Colonic mucosa (tissue), 4 donors: ENCODE measurements around the gene IL17RA. TPM values are rescaled to one million over a fixed set of nuclear protein-coding genes. Genes with fewer than 3 reads are reported as not detected.

Experiments
- DNase-seq: peaks from one replicate; pipeline ENCODE4 v3.0.0-alpha.2; 2020
- H3K27ac ChIP-seq: fragments of 200-600 bp; one replicate; pipeline ENCODE4 v1.8.0; 2021
- H3K27me3 ChIP-seq: fragments of 200-600 bp; one replicate; pipeline ENCODE4 v1.8.0; 2021
- H3K36me3 ChIP-seq: fragments of 200-600 bp; one replicate; pipeline ENCODE4 v1.8.0; 2021
- H3K4me1 ChIP-seq: fragments of 200-600 bp; one replicate; pipeline ENCODE4 v1.8.0; 2021; ENCODE audit warnings: mild to moderate bottlenecking
- H3K4me3 ChIP-seq: fragments of 200-600 bp; one replicate; pipeline ENCODE4 v1.8.0; 2021
- H3K9ac ChIP-seq, 2 donors: one replicate each; pipeline ENCODE4 v1.7.0; 2013; ENCODE audit warnings: control low read depth in 2 of 2, low read depth in 2 of 2, low read length in 2 of 2
- H3K9me3 ChIP-seq: fragments of 200-600 bp; one replicate; pipeline ENCODE4 v1.8.0; 2021
- CTCF ChIP-seq: fragments of 200-600 bp; IDR thresholded peaks from one replicate; pipeline ENCODE4 v1.8.0; 2022; ENCODE audit warnings: antibody characterized with exemption, mild to moderate bottlenecking
- intact Hi-C: fragments of 100-400 bp; cut with DNase I; formaldehyde crosslinking; loops from one replicate; pipeline ENCODE4 v1.14.1; 2022
- total RNA-seq, 2 donors: library from RNA; stranded (reverse); fragmentation: NEBNext Ultra II Directional in 1 of 2; extraction: Animal tissue kit (Norgen Biotek cat#: 25700) in 1 of 2; gene quantifications; one replicate each; pipeline ENCODE4 v1.2.1, GENCODE V29; 2021
- donor health status: healthy.
- donor health status: DM: no; HTN: no; CAD: no.
- donor health status: DM: no; HTN: no; CAD: no.

The IL17RA gene
- total RNA-seq, 2 donors from 2014 or later: 17.2 to 20.2 TPM

DNA sequence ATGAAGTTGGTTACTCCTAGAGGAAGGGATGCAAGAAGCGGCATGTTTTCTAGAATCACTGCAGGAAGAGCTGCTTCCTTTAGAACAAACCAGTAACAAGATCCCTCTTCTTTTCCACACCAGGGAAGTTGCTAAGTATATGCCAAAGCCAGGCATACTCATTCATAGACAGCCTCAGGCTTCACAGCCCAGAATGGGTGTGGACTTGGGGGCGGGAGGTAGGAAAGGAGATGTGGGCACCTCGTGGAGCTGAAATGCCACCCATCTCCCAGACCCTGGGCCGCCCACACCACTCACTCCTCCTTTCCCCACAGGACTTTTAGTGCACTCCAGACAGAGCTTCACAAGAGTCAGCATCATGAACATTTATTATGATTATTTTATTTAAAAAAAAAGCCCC is 52.4 kb downstream of the IL17RA start:
- Histone ChIP-seq H3K4me1 (no peaks in the 10 kb centered on the region), H3K27ac (no peak overlapping the region), H3K27me3 (no peaks in the 10 kb centered on the region), H3K9me3 (no peaks in the 10 kb centered on the region), H3K4me3 (no peak overlapping the region), H3K9ac (no peak overlapping the region), H3K36me3 (no peaks in the 10 kb centered on the region)
- TF ChIP-seq CTCF: no peak
- DNase-seq: no peak
- intact Hi-C loops: no loop called here

- Histone ChIP-seq H3K27ac (no peak overlapping the region), H3K4me3 (no peak overlapping the region), H3K27me3 (no peaks in the 10 kb centered on the region), H3K4me1 (no peaks in the 10 kb centered on the region), H3K36me3 (no peaks in the 10 kb centered on the region), H3K9me3 (no peaks in the 10 kb centered on the region), H3K9ac (no peak overlapping the region)
- no peak for DNase-seq
- no peak for TF ChIP-seq CTCF
- intact Hi-C loops: no loop called here
These were observed 53.1 kb downstream of the IL17RA start for GRCh38 chr22:17137861-17138425.

DNA sequence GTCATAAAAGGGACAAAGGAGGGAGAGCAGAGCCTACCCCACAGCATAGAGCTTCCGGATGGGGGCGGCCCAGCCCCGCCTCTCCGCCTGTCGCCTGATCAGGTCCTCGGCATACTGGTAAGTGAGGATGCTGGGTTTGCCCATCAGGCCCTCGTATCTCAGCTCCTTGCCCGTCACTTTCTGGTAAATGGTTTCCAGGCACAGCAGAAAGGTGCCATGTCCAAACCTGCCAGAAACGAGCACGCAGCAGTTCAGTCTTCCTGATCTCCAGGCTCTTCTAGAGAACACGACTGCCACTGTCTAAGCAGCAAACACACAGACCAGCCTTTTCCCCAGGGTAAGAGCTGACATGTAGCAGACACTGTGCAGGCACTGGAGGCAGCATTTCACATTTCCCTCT is 53.7 kb downstream of the IL17RA start:
- Histone ChIP-seq H3K9me3 (no peaks in the 10 kb centered on the region), H3K4me1 (no peaks in the 10 kb centered on the region), H3K4me3 (no peak overlapping the region), H3K9ac (no peak overlapping the region), H3K27ac (no peak overlapping the region), H3K27me3 (no peaks in the 10 kb centered on the region), H3K36me3 (no peaks in the 10 kb centered on the region)
- intact Hi-C loops: no loop called here
- no peak for TF ChIP-seq CTCF
- no peak for DNase-seq

DNA sequence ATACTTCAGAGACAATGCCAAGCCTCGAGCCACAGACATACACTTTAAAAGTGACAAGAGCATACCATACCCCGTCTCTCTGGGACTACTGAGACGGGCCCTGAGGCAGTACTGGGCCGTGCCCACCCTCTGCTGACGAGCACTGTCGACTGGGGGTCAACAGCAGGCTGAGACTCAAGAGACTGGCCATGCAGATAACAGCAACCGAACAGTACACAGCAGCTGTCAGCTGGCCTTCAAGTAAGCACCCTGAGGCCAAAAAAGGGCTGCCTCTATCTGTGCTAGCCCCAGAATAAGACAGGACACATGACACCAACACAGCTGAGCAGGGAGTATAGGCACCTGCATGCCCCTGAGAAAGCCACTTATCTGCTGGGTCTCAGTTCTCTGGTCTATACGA is 55.2 kb downstream of the IL17RA start:
- no peaks in the 10 kb centered on the region for H3K27me3 ChIP-seq
- H3K27ac ChIP-seq: no peak overlapping the region
- no peak for DNase-seq
- no peak overlapping the region for H3K9ac ChIP-seq
- no peaks in the 10 kb centered on the region for H3K36me3 ChIP-seq
- intact Hi-C loops: no loop called here
- H3K9me3 ChIP-seq: no peaks in the 10 kb centered on the region
- H3K4me1 ChIP-seq: no peaks in the 10 kb centered on the region
- H3K4me3 ChIP-seq: no peak overlapping the region
- no peak for TF ChIP-seq CTCF

- Histone ChIP-seq H3K4me3 (no peak overlapping the region), H3K4me1 (no peaks in the 10 kb centered on the region), H3K27ac (no peak overlapping the region), H3K36me3 (no peaks in the 10 kb centered on the region), H3K9ac (no peak overlapping the region), H3K27me3 (no peaks in the 10 kb centered on the region), H3K9me3 (no peaks in the 10 kb centered on the region)
- DNase-seq: no peak
- no peak for TF ChIP-seq CTCF
- intact Hi-C loops: no loop called here
These were observed 56.3 kb downstream of the IL17RA start for GRCh38 chr22:17140826-17141766.
